Measurements from ENCODE around the gene ABLIM3. TPM values are rescaled to one million over a fixed set of nuclear protein-coding genes. Genes with fewer than 3 reads are reported as not detected.

Gene ABLIM3
- total and polyA plus RNA-seq, 9 of the 15 experiments (the other 6 are each of a cell fraction or from before 2014, with no cell fraction given): 0.03 to 0.38 (median 0.11) TPM

DNA sequence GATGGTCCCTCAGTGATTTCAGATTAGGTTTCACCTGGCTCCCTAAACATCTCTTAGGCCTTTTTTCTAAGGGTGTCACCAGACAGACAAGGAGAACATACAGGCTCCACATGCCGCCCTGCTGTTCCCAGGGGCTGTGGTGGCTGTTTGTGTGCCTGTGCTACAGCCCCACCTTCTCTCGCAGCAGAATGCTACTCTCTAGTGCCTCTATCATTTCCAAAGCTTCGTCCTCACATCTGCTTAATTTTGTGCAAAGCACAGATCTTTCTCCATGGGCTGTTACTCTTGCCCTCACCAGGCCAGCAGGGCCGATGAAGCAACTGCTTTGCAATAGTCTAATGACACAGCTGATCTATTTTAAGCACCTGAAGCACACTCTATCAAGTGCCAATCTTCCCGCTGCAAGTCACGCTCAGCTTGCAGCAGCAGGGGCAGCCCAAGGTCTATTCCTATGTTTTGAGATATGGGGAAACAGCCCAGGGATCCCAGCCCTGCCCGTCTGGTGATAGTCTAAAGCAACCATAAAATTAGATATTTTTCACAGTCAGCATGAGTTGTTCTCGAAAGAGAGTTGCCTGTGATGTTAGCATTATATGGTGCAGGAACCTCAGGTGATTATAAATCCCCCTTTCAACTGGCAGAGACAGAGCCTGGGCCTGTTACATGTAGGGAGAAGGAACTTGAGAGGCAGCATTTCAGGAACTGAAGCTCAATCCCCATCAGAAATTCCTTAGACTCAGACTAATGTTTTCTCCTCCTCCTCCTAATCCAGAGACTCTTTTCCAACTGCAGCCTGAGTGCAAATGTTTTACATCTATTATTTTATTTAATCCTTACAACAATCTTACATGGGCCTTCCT, 12.7 kb downstream of the ABLIM3 start (continued):
- no peak for TF ChIP-seq ESRRA (IDR thresholded peaks at IDR 0.05; ENCODE audit: borderline replicate concordance, low read depth)
- TF ChIP-seq ZBTB1 (CRISPR knock-in tag; IDR thresholded peaks at IDR 0.05; ENCODE audit: borderline replicate concordance, low read depth): no peak
- TF ChIP-seq TRIM28 (IDR thresholded peaks at IDR 0.05): no peak
- no peak for TF ChIP-seq ZNF77 (CRISPR knock-in tag; IDR thresholded peaks at IDR 0.05)
- TF ChIP-seq RBFOX2 (IDR thresholded peaks at IDR 0.05; ENCODE audit: low read depth, low read length): peak; percentile 53; the same call in 1 of the 2 replicates
- no peak; the same call in 1 of the 2 replicates for TF ChIP-seq ZNF165 (CRISPR knock-in tag; IDR thresholded peaks at IDR 0.05; ENCODE audit: borderline replicate concordance)
- TF ChIP-seq FOXK2 (conservative IDR thresholded peaks at IDR 0.05 in 1 of 2, IDR thresholded peaks at IDR 0.05 in 1 of 2; ENCODE audit: low read depth in 2 of 2): no peak
- TF ChIP-seq, protein P1, sequence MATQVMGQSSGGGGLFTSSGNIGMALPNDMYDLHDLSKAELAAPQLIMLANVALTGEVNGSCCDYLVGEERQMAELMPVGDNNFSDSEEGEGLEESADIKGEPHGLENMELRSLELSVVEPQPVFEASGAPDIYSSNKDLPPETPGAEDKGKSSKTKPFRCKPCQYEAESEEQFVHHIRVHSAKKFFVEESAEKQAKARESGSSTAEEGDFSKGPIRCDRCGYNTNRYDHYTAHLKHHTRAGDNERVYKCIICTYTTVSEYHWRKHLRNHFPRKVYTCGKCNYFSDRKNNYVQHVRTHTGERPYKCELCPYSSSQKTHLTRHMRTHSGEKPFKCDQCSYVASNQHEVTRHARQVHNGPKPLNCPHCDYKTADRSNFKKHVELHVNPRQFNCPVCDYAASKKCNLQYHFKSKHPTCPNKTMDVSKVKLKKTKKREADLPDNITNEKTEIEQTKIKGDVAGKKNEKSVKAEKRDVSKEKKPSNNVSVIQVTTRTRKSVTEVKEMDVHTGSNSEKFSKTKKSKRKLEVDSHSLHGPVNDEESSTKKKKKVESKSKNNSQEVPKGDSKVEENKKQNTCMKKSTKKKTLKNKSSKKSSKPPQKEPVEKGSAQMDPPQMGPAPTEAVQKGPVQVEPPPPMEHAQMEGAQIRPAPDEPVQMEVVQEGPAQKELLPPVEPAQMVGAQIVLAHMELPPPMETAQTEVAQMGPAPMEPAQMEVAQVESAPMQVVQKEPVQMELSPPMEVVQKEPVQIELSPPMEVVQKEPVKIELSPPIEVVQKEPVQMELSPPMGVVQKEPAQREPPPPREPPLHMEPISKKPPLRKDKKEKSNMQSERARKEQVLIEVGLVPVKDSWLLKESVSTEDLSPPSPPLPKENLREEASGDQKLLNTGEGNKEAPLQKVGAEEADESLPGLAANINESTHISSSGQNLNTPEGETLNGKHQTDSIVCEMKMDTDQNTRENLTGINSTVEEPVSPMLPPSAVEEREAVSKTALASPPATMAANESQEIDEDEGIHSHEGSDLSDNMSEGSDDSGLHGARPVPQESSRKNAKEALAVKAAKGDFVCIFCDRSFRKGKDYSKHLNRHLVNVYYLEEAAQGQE (IDR thresholded peaks at IDR 0.05; ENCODE audit: borderline replicate concordance): no peak
- TF ChIP-seq, protein P1 (CRISPR knock-in tag; IDR thresholded peaks at IDR 0.05; ENCODE audit: low read depth): 0 out of 2 replicates have a peak, but pooled peaks have one; percentile 33
- TF ChIP-seq ETV5 (CRISPR knock-in tag; IDR thresholded peaks at IDR 0.05; ENCODE audit: low read depth): no peak
- TF ChIP-seq SMARCE1 (IDR thresholded peaks at IDR 0.05): no peak
- peak; percentile 76 for TF ChIP-seq ZSCAN32 (CRISPR knock-in tag; IDR thresholded peaks at IDR 0.05)
- no peak for TF ChIP-seq HNRNPH1 (optimal IDR thresholded peaks at IDR 0.05; ENCODE audit: low read depth, low read length)

All from K562 (cell line).